Tongue (tissue), 2 donors: Measurements from ENCODE around the gene PTMA. TPM values are rescaled to one million over a fixed set of nuclear protein-coding genes. Genes with fewer than 3 reads are reported as not detected.
"Not testable (repeated sequence)": the region's sequence is repeated elsewhere in the genome, so short reads cannot be mapped to it uniquely, and the experiment has no call there.

ENCODE experiments used
- DNase-seq: peaks from one replicate; pipeline ENCODE4 v3.0.0-alpha.2; 2015
- total RNA-seq: library from RNA; depleted of rRNA; stranded (reverse); fragments of >200 nt; gene quantifications from one replicate; pipeline ENCODE4 v1.2.3, GENCODE V29; 2014

PTMA gene
- total RNA-seq, 1 donor from 2014 or later: 543 TPM

GRCh38 chr2:231696004-231696367 is 12.3 kb upstream of the PTMA start:
- DNase-seq: no peak

DNA sequence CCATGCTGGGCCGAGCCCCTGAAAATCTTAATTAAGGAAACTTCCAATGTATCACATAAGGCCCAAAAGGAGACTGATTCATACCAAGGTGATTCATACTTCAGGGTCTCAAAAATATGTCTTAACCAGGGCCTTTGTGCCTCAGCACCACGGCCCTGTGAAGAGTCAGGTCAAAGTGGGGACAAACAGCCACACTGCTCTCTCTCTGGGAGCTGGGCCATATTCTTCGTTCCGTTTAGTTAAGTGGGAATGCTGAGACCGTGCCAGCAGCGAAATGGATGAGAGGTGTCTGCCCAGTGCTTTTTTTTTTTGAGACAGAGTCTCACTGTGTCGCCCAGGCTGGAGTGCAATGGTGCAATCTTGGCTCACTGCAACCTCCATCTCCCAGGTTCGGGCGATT is 9.3 kb upstream of the PTMA start:
- DNase-seq: peak; percentile 83

- peak; percentile 54 for DNase-seq
Measured at GRCh38 chr2:231701456-231702373, 6.6 kb upstream of the PTMA start.

- no peak for DNase-seq
Measured at GRCh38 chr2:231704017-231704416, 4.3 kb upstream of the PTMA start.

DNA sequence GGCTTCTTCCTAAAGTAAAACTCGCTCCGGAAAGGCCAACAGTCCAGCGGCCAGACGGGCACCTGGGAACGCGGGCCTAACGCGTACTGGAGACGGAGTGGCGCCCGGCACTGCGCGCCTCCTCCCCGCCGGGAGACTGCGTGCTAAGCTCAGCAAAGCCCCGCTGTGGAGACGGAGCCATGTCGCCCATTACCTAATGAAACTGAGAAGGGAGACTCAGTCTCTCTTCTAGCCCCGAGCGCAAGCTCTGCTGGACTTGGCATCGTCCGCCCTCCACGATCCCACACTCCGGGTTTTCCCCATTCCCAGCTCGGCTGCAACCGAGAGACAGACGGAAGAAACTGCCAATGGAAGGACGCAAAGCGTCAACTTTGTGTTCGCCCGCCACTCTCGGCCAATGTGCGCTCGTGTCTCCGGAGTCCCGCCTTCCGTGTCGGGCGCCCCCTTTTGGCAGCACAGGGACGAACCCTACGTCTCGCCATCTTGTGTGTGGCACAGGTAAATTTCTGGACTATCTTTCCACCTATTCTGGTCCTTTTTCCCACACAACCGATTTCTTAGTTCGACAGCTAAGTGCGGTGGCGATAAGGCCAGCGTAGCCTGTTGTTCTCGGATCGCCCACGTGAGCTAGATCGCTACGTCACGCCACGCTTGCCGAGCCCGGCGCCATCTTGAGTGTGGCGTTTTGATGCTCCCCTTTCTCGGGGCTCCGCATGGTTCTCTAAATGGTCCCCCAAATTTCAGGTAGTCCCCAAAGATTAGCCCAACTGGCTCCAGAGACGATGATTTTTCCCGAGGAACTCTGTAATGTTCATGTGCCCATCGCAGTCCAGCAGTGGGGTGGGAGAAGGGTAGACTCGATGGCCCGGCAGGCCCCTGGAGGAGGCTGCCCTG is 1.3 kb upstream of the PTMA start:
- peak; percentile 99 for DNase-seq

DNA sequence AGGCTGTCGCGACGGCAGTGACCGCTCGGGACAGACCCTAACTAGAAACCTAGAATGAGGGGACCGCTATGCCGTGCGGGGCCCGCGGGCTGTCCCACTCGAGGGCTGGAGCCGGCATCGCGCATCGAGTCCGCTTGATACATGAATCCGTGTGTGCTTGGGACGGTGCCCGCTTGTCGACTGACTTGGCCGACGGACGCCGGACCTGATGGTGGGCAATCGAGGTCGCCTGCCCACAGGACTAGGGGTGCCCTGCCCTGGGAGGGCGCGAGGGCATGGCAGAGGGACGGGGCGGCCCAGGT is 749 bp upstream of the PTMA start:
- peak; percentile 75 for DNase-seq

DNA sequence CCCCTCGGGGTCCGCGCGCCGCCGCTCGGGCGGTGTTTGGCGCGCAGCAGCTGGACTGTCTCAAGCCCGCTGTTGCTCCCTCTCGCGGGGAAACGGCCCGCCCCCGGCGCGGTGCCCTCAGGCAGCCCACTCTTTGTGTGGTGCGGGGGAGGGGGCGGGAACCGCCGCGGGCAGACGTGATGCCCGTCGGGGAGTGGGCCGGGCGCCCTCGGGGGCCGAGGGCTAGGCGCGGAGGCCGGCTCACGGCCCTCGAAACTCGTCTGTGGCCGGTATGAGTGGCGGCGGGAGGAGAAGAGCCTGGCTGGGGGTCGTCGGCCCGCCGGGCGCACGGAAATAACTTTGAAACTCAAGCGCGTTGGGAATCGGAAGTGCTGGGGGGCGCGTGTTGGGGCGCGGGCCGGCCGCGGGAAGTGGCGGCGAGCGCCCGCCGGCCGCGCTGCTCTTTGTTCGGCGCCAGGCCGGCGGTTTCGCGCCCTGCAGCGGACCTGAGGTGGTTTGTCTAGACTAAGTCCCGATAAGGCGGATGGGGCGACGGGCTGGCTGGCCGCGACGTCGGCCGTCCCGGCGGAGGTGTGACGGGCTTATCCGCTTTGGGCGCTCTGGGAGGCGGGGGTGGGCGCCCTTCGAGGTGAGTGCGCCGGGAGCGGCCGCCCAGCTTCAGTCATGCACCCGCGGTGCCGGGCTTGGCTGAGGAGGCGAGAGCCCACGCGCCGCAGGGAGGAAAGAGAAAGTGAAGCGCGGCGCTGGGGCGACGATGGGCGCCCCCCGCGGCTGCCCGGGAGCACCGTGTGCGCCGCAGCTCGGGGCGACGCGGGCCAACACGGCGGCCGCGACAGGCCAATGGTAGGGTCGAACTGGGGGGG is 679 bp downstream of the PTMA start:
- peak; percentile 64 for DNase-seq

DNA sequence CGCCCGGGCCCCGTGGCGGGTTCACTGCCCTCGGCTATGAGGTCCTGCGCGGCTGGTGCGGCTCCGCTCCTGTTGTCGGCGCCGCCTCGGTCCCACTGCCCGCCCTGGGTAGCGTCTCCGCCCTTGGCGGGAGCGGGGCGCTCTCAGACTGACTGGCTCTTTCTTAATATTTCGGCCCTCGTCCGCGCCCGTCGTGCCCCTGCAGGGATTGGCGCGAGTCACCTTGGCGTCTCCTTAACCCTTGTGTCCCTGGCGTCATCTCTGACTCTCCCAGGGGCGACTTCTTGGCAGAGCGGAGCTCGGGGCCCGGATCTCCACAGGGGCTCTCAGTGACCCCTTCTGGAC is 1.3 kb downstream of the PTMA start:
- DNase-seq: peak; percentile 61

- DNase-seq: peak; percentile 94
Measured at GRCh38 chr2:231709981-231710798, 1.9 kb downstream of the PTMA start.

- DNase-seq: peak; percentile 64
Measured at GRCh38 chr2:231710799-231711676, 2.7 kb downstream of the PTMA start.

- DNase-seq: no peak
Measured at GRCh38 chr2:231711677-231712450, 3.5 kb downstream of the PTMA start.

GRCh38 chr2:231712451-231713021 is 4.2 kb downstream of the PTMA start:
- DNase-seq: not testable (repeated sequence)

- not testable (repeated sequence) for DNase-seq
Measured at GRCh38 chr2:231713406-231713729, 5.0 kb downstream of the PTMA start.

DNA sequence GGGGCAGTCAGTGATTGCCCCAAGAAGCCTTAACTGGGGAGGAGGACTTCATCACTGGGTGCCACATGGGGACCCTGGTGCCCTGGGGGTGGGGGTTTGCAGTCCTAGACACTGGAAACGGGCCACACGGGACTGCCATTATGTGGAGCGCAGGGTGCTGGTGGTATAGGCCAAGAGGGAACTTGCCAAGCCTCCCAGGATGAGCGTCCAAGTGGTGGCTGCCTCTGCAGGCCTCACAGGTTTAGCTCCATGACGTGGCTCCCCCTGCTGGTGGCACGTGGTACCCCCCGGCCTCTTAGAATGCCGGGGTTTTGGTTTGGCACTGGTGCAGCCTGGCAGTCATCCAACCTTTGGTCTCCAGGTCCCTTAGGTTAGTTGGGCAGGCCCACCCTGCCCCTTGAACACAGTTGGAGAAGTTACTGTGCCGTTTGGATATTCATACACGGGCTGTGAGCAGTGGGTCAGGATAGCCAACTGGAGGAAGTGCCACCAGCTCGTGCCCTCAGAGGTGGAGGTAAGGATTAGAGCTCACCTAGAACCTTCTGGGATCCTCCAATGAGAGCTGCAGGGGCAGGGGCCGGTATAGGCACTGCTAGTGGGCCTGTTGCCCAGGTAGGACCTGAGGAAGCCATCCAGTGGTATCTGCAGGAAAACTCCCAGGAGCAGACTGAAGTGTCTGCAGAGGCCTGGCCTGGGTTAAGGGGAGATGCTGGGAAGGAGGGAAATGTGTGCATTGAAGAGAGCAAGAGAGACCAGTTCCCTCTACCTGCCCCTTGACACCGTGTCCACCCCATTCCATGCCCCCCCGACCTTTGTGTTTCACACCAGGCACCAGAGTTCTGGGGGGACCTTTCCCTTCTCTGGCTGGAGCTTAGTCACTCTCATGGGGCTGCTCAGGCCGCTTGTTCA is 5.7 kb downstream of the PTMA start:
- peak; percentile 90 for DNase-seq

DNA sequence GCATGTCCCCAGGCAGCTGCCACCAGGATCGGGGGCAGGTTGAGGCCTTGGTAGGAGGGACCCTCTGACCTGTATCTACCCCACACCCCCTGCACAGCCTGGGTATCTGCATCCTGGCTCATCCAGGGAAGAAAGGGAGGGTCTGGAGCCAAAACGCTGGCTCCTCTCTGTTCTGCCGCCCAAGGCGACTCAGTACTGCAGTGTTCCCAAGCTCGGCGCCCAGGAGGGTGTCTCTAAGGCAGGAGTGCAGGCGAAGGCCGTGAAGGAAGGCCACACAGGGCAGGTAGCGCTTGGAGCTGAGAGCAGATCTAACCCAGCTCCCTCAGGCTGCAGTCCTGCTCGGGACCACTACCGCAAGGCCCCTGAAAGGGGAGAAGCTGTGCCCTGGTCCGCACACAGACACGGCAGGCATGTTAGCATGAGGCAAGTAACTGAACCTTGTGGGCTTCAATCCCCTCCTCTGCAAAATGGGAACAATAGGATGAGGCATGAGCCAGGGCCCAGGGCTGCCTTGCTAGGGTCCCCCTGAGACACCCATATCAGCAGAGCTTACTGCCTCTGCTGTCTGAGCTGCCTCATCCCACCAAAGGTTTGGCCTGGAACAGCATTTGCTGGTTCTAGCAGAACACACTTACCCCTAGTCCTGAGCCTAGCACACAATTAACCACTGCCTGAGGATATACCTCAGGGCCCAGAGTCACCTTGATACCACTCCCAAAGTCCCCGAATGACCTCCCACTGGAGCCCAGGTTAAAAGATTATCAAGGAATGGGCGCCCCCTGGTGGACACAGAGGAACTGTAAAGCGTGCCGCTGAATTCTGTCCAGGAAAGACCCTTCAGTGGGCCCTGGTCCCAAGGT is 6.5 kb downstream of the PTMA start:
- DNase-seq: peak; percentile 88

- DNase-seq: no peak
Measured at GRCh38 chr2:231715499-231715837, 7.1 kb downstream of the PTMA start.

DNA sequence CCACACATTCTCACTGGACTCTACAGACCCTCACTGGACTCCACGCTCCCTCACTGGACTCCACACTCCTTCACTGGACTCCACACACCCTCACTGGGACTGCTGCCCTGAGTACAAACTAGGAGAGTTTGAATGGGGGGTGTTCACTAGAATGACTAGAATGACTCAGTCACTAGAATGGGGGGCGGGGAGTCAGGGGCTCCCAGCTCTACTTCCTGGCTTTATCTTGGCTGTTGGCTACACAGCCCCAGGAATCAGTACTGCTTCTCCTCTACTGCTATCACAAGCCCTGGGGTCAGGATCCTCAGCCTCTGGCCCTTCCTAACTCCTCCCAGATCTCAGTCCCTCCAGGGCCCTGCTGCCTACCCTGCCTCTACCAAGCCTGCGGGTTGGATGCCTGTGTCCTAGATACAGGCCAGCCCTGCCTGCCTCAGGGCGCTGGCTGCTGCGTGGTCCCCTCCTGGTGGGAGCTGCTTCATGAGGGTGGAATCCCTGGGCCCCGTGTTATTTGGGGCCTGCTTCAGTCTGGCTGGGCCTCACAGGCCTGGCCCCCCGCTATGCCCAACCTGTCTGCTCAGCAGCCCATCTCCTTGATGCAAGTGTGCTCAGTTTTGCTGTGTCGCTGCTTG is 7.8 kb downstream of the PTMA start:
- no peak for DNase-seq
